ENCODE measurements around the gene FAM131A. TPM values are rescaled to one million over a fixed set of nuclear protein-coding genes. Genes with fewer than 3 reads are reported as not detected.

Gene FAM131A
- total RNA-seq, 1 experiment from 2014 or later: 71.7 TPM

- no peak for DNase-seq (ENCODE audit: low read depth)
These were observed 20.6 kb upstream of the FAM131A start for GRCh38 chr3:184316792-184317191.

GRCh38 chr3:184317201-184317600 is 20.2 kb upstream of the FAM131A start:
- no peak for DNase-seq (ENCODE audit: low read depth)

GRCh38 chr3:184320104-184320445 is 17.3 kb upstream of the FAM131A start:
- DNase-seq (ENCODE audit: low read depth): peak; percentile 97

GRCh38 chr3:184321666-184322065 is 15.7 kb upstream of the FAM131A start:
- no peak for DNase-seq (ENCODE audit: low read depth)

- no peak for DNase-seq (ENCODE audit: low read depth)
These were observed 14.5 kb upstream of the FAM131A start for GRCh38 chr3:184322731-184323487.

GRCh38 chr3:184323696-184324095 is 13.7 kb upstream of the FAM131A start:
- DNase-seq (ENCODE audit: low read depth): no peak

- DNase-seq (ENCODE audit: low read depth): no peak
These were observed 12.1 kb upstream of the FAM131A start for GRCh38 chr3:184325269-184325668.

- no peak for DNase-seq (ENCODE audit: low read depth)
These were observed 11.6 kb upstream of the FAM131A start for GRCh38 chr3:184325715-184326369.

GRCh38 chr3:184327171-184327570 is 10.2 kb upstream of the FAM131A start:
- no peak for DNase-seq (ENCODE audit: low read depth)

GRCh38 chr3:184328516-184328915 is 8.9 kb upstream of the FAM131A start:
- no peak for DNase-seq (ENCODE audit: low read depth)

- DNase-seq (ENCODE audit: low read depth): peak; percentile 98
These were observed 4.9 kb upstream of the FAM131A start for GRCh38 chr3:184332370-184333090.

GRCh38 chr3:184333190-184333589 is 4.2 kb upstream of the FAM131A start:
- DNase-seq (ENCODE audit: low read depth): no peak

- no peak for DNase-seq (ENCODE audit: low read depth)
These were observed 3.7 kb upstream of the FAM131A start for GRCh38 chr3:184333700-184334099.

GRCh38 chr3:184334470-184335158 is 2.8 kb upstream of the FAM131A start:
- peak; percentile 99 for DNase-seq (ENCODE audit: low read depth)

- no peak for DNase-seq (ENCODE audit: low read depth)
These were observed 2.1 kb upstream of the FAM131A start for GRCh38 chr3:184335291-184335660.

- peak; percentile 85 for DNase-seq (ENCODE audit: low read depth)
These were observed 1.5 kb upstream of the FAM131A start for GRCh38 chr3:184335661-184336546.

GRCh38 chr3:184336547-184337398 is 627 bp upstream of the FAM131A start:
- peak; percentile 79 for DNase-seq (ENCODE audit: low read depth)

- DNase-seq (ENCODE audit: low read depth): no peak
These were observed 581 bp downstream of the FAM131A start for GRCh38 chr3:184337981-184338380.

GRCh38 chr3:184338511-184338945 is 1.1 kb downstream of the FAM131A start:
- no peak for DNase-seq (ENCODE audit: low read depth)

GRCh38 chr3:184339001-184339400 is 1.6 kb downstream of the FAM131A start:
- no peak for DNase-seq (ENCODE audit: low read depth)
